Fibroblast of lung (primary cell): ENCODE data around the gene ABHD4. TPM values are rescaled to one million over a fixed set of nuclear protein-coding genes. Genes with fewer than 3 reads are reported as not detected.

Source experiments
- DNase-seq, 2 donors: peaks; one replicate each; pipeline versions ENCODE4 v3.0.0 to v3.0.0-alpha.2; 2010; ENCODE audit warnings: low read depth in 2 of 2
- H2AFZ ChIP-seq: 2 replicates; pipeline ENCODE4 v1.5.1; 2012; ENCODE audit warnings: low read length, control low read depth, inconsistent platforms
- H3K27ac ChIP-seq: 2 replicates; pipeline ENCODE4 v1.5.1; 2011; ENCODE audit warnings: low read length, control low read depth; ENCODE audit not compliant: insufficient read depth
- H3K27me3 ChIP-seq: 2 replicates; pipeline ENCODE4 v1.5.1; 2011; ENCODE audit warnings: mild to moderate bottlenecking, low read length; ENCODE audit not compliant: control insufficient read depth, insufficient read depth
- H3K36me3 ChIP-seq: 2 replicates; pipeline ENCODE4 v1.5.1; 2011; ENCODE audit warnings: low read length; ENCODE audit not compliant: control insufficient read depth, insufficient read depth
- H3K4me1 ChIP-seq: 2 replicates; pipeline ENCODE4 v1.5.1; 2011; ENCODE audit warnings: low read length; ENCODE audit not compliant: control insufficient read depth, insufficient read depth; ENCODE audit errors: extremely low read depth
- H3K4me2 ChIP-seq: 2 replicates; pipeline ENCODE4 v1.5.1; 2011; ENCODE audit warnings: low read length, control low read depth; ENCODE audit not compliant: insufficient read depth; ENCODE audit errors: extremely low read depth
- H3K4me3 ChIP-seq, 4 experiments: fragments of 200-600 bp in 1 of 4; sonication (generic) in 1 of 4; replicated peaks in 1 of 4; 2 replicates each; pipeline ENCODE4 v1.5.1; 2011 to 2016; ENCODE audit warnings: low read length in 4 of 4, low read depth in 3 of 4, mild to moderate bottlenecking in 3 of 4, control low read depth in 2 of 4, inconsistent platforms in 1 of 4, mixed read lengths in 1 of 4; ENCODE audit not compliant: insufficient read depth in 1 of 4; ENCODE audit errors: control extremely low read depth in 1 of 4
- H3K79me2 ChIP-seq: 2 replicates; pipeline ENCODE4 v1.5.1; 2012; ENCODE audit warnings: mild to moderate bottlenecking, low read length, inconsistent platforms; ENCODE audit not compliant: control insufficient read depth, insufficient read depth
- H3K9ac ChIP-seq: 2 replicates; pipeline ENCODE4 v1.5.1; 2011; ENCODE audit warnings: mild to moderate bottlenecking, low read length, control low read depth; ENCODE audit not compliant: insufficient read depth
- H3K9me3 ChIP-seq: 2 replicates; pipeline ENCODE4 v1.5.1; 2012; ENCODE audit warnings: low read depth, low read length; ENCODE audit not compliant: control insufficient read depth, insufficient read depth
- H4K20me1 ChIP-seq: 2 replicates; pipeline ENCODE4 v1.5.1; 2011; ENCODE audit warnings: low read length; ENCODE audit not compliant: control insufficient read depth, insufficient read depth; ENCODE audit errors: extremely low read depth
- CTCF ChIP-seq, 2 donors: IDR thresholded peaks in 1 of 2; conservative IDR thresholded peaks in 1 of 2; 1 replicate in 1 of 2; 2 replicates in 1 of 2; pipeline ENCODE4 v1.5.1; 2011 to 2012; ENCODE audit warnings: low read length in 2 of 2, control low read depth in 1 of 2, inconsistent platforms in 1 of 2, low read depth in 1 of 2, mild to moderate bottlenecking in 1 of 2
- EZH2 ChIP-seq: IDR thresholded peaks from 2 replicates; pipeline ENCODE4 v1.5.1; 2012; ENCODE audit warnings: low read length, control low read depth, mild to moderate bottlenecking; ENCODE audit errors: missing control alignments
- polyA plus RNA-seq, 2 donors: library from polyadenylated mRNA; depleted of rRNA in 1 of 2; stranded (reverse) in 1 of 2; unstranded in 1 of 2; fragments of >200 nt; gene quantifications; 2 replicates each; pipeline ENCODE4 v1.2.1, GENCODE V29; 2011 to 2012; ENCODE audit warnings: missing spikeins in 1 of 2
- total RNA-seq: library from RNA; depleted of rRNA; stranded (reverse); fragments of >200 nt; gene quantifications from 2 replicates; pipeline ENCODE4 v1.2.1, GENCODE V29; 2014

Gene ABHD4
- total and polyA plus RNA-seq, 2 donors (not counting 1 experiment from before 2014, with no cell fraction given), result 40.0 to 61.2 TPM

- Histone ChIP-seq H3K36me3 (no peaks in the 10 kb centered on the region), H3K27ac (no peak overlapping the region), H3K4me1 (peaks cover 1% of the 10 kb centered on the region), H3K9me3 (no peaks in the 10 kb centered on the region), H3K4me2 (no peak overlapping the region), H2AFZ (no peak overlapping the region), H3K79me2 (peaks cover under 1% of the 10 kb centered on the region), H3K9ac (no peak overlapping the region), H3K4me3 (no peak overlapping the region), H4K20me1 (no peaks in the 10 kb centered on the region), H3K27me3 (no peaks in the 10 kb centered on the region)
- DNase-seq, result peak; percentile 34 to 44
- TF ChIP-seq EZH2 (no peak), CTCF (conservative IDR thresholded peaks at IDR 0.05 in 1 of 2, IDR thresholded peaks at IDR 0.05 in 1 of 2; ENCODE audit: low read depth in 1 of 2, low read length in 2 of 2) (no peak)
Observed at GRCh38 chr14:22594156-22594716, 3.9 kb upstream of the ABHD4 start.

- TF ChIP-seq EZH2, result no peak
- TF ChIP-seq CTCF (conservative IDR thresholded peaks at IDR 0.05 in 1 of 2, IDR thresholded peaks at IDR 0.05 in 1 of 2; ENCODE audit: low read depth in 1 of 2, low read length in 2 of 2), result no peak
- Histone ChIP-seq H3K9ac (no peak overlapping the region), H3K4me2 (no peak overlapping the region), H3K27ac (no peak overlapping the region), H3K9me3 (no peaks in the 10 kb centered on the region), H3K36me3 (peaks cover 2% of the 10 kb centered on the region), H4K20me1 (no peaks in the 10 kb centered on the region), H3K4me1 (peaks cover 12% of the 10 kb centered on the region), H3K27me3 (no peaks in the 10 kb centered on the region), H3K79me2 (peaks cover 8% of the 10 kb centered on the region), H3K4me3 (no peak overlapping the region), H2AFZ (no peak overlapping the region)
- no peak for DNase-seq
Observed at GRCh38 chr14:22596354-22596879, 1.7 kb upstream of the ABHD4 start.

- Histone ChIP-seq H2AFZ (no peak overlapping the region), H3K36me3 (peaks cover 8% of the 10 kb centered on the region), H3K27ac (no peak overlapping the region), H3K9me3 (no peaks in the 10 kb centered on the region), H3K4me1 (peaks cover 18% of the 10 kb centered on the region), H3K4me3 (peak overlapping the region in 1 of 4 experiments; percentile 97), H3K9ac (no peak overlapping the region), H3K79me2 (peaks cover 8% of the 10 kb centered on the region), H3K4me2 (peak overlapping the region; percentile 69), H4K20me1 (no peaks in the 10 kb centered on the region), H3K27me3 (no peaks in the 10 kb centered on the region)
- TF ChIP-seq CTCF (conservative IDR thresholded peaks at IDR 0.05 in 1 of 2, IDR thresholded peaks at IDR 0.05 in 1 of 2; ENCODE audit: low read depth in 1 of 2, low read length in 2 of 2) (no peak), EZH2 (no peak)
- no peak for DNase-seq
Observed at GRCh38 chr14:22597265-22597664, 835 bp upstream of the ABHD4 start.
